Stimulated activated CD4-positive, alpha-beta T cell treated with anti-CD3 and anti-CD28 coated beads, Interleukin-2, amount 100 ng/mL, for 48 hours (primary cell): Measurements from ENCODE around the gene FAM78A.
"Not testable (repeated sequence)": the region's sequence is repeated elsewhere in the genome, so short reads cannot be mapped to it uniquely, and the experiment has no call there.

ENCODE experiments used
- DNase-seq, 2 donors: peaks; one replicate each; pipeline ENCODE4 v3.0.0-alpha.2; 2020

The FAM78A gene

DNA sequence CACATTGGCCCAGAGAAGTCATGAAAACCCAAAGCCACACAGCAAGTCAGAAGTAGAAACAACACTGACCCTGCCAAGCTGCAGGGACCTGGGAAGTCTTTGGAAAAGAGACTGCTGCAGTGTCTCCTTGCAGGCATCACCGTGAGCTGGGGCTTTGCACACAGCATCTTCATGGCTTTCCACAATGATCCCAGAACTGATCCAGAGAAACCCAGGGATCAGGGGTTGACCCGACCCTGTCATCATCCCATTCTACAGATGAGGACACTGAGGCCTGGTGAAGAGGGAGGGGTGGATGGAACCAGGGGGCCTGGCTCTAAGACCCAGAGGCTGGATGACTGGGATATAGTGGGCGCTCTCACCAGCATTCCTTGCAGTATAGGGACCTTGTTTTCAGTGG is 4.3 kb upstream of the FAM78A start:
- DNase-seq = no peak

DNA sequence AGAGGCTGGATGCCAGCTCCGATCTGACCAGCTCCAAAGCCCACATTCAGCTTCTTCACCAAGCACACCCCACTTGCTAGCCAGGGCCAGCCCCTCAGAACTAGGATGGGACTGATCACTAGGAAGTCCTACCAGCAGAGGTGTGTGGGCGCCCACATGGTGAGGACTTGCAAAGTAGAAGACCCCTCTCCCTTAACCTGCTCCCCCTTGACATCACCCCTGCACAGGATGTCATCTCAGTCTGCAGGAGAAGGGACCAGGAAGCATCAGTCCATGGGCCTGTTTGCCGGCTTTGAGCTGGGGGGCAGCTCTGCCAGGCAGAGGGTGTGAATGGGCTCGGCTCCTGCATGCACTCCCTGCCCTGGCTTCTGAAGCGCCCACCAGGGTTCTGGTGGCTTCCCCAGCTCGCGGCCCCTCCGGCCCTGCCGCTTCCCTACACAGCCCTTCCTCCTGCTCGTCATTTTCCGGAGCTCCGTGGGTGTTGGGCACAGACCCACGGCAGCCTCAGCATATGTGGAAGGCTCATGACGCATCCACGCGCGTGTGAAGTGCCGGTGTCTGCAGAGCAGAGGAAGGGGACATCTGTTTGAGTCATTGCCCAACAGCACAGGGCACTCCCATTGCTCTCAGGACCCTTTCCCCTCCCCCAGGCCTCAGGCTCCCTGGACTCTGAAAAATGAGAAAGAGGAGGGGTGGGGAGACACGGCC is 3.7 kb upstream of the FAM78A start:
- DNase-seq = no peak

DNA sequence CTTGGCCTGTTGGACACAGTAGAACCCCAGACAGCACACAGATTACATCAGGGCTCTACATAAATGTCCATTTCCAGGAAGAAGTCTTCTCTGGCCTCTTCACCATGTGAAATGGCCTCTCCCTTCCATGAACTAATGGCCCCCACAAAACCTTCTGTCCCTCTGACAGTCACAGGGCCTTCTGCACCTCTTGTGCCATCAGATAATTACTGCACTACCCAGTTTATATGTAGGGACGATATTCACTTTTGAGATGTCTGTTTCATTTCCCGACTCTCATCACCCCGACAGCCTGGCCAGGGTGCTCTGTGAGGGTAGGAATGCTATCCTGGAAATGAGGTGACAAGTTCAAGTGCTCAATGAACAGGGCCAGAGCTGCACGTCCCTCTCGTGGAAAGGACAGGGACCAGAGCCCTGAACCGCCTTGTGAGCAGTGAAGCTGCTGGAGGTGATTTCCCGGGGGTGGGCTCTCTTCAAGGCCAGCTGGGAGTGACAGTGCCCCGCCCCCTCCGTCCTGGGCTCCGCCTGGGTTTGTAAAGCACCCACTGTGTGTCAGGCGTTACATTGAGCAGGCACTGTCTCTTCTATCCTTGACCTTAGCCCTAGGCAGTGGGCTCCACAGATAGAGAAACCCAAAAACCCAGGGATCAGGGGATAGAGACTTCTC is 3.0 kb upstream of the FAM78A start:
- DNase-seq = no peak

DNA sequence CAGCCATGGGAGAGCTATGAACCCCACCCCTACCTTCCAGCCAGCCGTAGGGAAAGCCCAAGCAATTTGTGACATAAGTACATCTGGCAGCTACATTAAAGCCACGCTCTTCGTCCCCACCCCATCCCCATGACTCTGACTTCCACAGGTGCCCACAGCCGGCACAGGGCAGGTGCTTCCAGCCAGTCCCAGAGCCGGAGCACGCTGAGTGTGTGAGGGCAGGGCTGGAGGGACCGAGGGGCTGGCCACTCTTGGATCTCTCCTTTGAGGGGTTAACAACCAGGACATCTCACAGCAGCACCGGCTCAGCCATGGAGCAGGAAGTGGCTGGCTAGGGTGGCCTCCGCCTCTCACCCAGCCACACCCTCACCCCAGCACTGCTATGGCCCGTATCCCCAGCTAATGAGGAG is 2.4 kb upstream of the FAM78A start:
- no peak for DNase-seq

DNA sequence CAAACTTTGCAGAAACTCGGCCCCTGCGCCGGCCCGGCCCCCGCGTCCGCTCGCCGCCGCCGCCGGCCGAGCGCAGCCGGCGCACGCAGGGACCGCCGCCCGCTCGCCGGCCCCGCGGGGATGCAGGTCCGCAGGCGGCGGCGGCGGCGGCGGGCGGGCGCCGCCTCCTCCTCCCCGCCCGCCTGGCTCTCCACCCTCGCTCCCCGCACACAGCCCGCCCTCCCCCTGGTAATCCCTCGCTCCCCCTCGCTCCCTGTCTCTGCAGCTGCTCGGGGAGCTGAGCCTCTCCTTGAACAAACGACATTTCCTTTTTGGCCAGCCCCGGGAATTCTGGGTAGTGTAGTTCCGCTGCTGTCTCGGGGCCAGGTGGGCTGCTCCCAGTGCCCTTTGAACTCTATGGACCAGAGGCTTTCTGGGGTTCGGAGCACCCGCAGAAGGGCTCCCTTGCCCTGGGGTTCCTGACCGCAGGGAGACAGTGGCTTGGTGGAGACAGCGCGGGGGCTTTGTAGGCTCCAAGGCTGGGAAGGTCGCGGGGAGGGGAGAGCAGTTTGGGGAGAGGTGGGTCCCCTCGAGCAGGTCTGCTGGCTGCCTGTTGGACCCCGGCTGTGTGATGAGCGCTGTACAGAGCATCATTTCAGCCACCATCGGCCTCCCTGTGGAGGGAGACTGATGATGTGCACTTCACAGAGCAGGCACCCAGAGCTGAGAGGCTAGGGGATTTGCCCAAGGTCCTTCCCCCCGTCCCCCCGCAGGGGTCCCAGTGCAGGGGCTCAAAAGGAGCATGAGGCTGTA is 1.8 kb upstream of the FAM78A start:
- no peak for DNase-seq

DNA sequence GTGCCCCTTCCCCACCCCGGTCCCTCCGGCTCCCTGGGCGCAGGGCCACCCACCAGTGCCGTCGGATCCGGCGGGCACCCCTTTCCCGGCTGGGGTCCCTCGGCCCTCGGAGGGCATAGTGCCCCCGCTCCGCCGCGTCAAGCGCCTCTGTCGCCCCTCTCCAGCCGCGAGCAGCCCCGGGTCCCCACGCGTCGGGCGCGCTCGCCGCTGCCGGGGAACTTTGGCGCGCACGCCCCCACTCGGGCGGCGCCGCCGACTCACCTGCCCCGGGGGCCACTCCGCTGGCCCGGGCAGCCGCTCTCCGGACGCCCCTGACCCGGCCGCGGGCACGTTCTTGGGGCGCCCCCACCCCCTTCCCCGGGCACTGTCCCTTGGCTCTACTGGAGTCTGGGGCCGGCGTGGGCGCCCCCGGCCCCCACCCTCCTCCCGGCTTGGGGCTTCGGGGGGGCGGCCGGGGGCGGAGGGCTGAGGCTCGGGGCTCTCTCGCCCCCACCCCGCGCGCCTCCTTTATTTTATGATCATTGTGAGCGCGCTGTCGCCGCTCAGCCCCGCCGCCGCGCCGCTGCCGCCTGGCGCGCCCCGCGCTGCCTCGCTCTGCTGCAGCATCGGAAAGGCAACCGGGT is 1.1 kb upstream of the FAM78A start:
- DNase-seq = no peak

DNA sequence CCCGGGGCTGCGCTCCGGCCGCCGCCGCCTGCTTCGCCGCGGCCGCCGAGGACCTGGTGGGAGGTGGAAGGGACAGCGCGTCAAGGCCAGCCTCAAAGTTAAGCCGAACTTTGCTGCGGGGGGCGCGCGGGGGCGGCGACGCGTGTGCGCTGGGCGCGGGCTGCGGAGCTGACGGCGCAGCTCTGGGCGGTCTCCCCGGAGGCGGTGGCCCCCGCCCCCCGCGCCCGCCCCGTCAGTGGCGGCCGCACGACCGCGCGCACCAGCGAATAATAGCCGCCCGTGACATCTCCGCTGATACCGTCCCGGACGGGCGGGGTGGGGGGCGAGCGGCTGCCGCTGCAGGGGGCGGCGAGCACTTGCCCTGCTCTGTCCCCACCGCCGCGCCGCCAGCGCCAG is 579 bp upstream of the FAM78A start:
- DNase-seq = no peak

DNA sequence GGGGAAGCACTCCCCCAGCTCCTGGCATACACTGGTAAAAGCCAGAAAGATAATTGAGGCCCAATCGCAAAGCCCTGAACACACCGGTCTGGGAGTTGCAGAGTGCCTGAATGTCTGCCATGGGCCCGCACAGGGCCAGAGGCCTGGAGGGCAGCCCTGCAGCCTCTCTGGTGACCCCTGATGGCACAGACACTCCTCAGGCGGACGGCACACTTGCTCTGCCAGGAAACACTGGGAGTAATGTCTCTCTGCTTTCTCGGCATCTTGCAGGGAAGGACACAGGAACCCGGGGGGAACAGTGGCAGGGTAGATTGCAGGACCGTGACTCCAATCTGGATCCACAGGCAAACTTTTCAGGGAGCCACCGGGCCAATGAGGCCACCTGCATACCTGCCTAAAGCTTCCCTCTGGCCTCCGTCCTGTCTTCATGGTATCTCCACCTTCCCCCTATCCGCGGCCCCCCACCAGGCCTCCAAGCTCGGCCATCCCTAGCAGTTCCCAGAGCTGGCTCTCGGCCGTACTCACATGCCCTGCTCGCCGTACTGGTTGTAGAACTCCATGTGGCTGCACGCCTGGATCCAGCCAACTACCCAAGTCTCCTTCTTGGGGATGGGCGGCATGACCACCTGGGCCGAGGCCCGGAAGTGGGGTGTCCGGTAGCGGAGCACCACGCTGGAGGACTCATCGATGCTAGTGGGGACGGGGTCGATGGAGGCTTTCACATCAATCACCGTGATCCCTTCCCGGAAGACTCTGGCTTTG is 797 bp downstream of the FAM78A start:
- DNase-seq = no peak

DNA sequence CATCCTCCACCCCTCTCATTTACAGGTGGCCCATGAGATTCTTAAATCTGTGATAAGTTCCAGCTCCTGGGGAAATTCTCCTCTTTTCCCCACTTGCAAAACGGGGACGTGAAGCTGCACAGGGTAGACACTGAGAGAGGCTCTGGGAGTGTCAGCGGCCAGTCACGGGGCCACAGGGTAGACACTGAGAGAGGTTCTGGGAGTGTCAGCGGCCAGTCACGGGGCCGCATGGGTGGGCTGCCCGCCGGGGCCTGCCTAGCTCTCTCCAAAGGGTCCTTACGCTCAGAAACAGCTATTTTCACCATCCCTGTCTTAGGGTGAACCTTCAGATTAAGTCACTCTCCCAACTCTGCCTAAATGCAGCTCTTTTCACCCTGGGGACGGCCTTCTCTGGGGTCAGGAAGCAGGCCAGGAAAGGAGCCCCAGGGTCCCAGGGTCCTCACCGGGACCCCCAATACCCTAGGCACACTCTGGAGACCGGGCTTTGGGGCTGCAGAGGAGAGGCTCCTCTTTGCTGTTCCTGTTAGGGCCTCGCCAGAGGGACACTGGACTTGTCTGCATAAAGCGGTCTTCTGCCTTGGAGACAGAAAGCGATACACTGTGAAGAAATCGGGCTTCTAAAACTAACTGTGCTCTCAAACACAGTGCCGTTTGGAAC is 1.5 kb downstream of the FAM78A start:
- no peak for DNase-seq

DNA sequence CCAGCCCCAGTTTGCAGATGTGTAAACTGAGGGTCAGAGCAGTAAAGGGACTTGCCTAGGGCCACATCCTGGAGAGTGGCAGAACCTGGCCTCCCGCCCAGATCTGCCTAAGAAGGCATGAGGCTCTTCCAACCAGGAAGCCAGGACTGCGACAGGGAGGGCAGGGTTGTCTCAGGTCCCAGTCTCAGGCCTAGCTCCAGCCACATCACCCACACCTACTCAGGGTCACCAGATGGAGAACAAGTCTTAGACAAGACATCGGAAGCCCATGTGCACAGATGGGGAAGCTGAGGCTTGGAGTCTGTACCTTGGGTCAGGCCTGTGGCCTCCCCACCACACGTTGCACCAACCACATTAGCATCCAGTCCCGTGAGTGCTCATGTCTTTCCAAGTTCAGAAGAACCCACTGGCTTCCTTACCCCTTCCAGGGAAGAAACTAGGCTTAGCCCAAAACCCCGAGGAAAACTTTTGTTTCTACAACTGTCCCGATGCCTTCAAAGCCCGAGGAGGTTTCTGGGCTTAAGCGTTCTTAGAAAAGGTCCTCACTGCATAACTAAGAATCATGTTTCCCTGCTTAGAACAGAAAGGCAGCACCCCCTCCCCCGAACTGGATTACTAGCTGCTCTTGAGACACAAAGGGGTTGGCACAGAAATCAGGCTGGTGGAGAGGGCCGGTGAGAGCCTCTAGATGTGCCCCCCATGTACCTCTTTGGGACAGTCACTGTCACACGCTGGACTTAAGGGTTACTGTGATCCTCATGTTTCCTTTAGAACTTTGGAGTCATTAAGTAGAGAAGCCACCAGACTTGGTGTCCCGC is 2.2 kb downstream of the FAM78A start:
- no peak for DNase-seq

DNA sequence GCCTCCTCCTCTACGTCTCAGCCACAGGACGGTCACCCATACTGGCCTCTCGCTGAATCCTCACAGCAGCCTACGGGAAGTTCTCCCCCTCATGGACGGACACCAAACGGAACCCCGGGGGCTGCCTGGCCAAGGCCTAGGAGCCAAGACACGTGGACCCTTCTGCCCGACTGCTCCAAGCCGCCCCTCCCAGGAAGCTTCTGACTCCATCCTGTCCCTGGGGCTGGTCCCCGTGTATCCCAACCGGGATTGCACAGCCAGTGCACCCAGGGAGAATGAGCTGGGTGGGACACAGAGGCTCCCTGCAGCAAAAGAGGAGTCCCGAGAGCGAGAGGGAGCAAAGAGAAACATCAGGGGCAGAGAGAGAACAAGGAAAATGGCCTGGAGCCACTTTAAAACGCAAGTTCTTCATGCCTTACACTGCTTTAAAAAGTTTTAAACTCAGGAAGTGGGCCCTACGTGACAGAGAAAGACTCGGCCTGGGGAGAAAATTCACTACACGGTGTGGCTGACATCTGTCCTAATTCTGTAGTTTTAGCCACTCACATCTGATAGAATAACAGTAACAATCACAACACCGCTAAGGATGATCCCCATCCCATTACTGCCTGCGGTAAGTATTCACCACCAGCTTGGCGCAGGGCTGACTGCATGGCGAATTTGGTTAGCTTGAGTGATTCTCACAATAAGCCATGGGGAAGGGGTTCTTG is 3.0 kb downstream of the FAM78A start:
- DNase-seq = no peak

DNA sequence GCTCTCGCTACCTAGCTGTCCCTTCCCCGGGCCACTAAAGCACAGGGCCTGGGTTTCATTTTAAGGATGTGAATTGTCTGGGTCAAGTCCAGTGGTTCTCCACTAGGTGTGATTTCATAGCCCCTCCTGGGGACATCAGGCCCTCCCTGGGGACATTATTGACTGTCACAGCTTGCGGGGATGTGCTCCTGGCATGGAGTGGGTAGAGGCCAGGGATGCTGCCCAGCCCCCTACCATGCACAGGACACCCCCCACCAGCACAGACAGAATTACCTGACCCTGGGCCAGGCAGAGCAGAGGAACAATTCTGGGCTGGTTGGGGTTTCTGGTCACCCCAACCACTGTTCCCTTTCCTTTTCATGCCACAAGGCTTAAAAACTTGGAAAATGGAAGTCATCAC is 4.1 kb downstream of the FAM78A start:
- DNase-seq = no peak

DNA sequence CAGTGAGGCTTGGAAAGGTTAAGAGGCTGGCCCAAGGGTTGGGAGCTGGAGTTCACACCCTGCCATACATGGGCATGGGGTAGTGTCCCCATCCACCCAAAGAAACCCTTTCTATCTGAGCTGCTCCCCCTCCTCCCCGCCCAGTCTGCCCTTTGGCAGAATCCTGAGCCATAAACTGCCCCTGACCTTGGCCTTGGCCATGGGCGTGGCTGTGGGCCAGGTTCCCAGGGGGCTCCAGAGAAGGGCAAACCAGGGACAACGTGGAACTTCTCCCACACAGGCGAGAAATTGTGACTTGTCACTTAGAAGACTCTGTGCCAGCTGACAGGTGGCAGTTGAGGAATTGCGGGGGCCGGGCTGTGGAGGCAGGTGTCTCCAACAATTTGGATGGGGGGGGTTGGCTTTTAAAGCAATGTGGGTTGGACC is 4.8 kb downstream of the FAM78A start:
- DNase-seq = no peak

DNA sequence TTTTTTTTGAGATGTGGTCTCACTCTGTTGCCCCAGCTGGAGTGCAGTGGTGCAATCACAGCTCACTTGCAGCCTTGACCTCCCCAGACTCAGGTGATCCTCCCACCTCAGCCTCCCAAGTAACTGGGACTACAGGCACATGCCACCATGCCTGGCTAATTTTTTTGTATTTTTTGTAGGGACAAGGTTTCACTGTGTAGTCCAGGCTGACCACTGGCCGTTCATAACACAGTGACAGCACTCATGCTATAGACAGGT is 5.4 kb downstream of the FAM78A start:
- not testable (repeated sequence) for DNase-seq

DNA sequence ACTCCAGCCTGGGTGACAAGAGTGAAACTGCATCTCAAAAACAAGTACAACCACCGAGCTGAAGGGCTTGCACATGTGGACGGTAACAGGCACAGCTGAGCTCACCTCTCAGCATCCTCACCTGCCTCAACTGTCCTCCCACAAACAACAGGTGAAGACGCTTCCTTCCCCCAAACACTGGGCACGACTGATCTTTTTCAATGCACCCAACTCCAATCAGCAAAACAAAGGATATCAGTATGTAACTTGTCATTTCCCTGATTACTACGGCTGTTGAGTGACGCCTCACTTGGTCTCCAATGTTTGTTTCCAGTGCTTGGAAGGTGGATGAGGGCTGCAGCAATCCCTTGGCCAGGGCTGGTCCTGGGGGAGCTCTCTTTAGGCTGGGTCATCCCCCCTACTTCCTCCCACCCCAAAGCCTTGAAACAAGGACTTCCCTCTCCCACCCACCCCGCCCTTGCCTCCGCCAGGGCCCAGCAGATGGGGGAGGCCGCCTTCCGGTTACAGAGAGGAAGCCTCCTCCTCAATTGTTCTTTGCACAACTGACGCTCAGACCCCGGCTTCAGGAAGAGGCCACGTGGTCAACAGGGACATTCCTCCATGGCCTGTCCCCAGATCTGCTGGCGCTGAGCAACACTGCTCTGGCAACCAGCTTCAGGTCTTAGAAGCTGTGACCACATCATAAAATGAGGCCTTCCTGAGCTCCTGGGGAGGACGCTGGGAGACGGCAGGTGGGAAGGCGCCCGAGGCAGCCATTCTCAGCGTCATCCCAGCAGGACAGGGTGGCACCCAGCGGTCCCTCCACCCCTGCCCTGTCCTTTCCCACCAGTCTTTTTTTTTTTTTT is 5.9 kb downstream of the FAM78A start:
- DNase-seq = no peak

DNA sequence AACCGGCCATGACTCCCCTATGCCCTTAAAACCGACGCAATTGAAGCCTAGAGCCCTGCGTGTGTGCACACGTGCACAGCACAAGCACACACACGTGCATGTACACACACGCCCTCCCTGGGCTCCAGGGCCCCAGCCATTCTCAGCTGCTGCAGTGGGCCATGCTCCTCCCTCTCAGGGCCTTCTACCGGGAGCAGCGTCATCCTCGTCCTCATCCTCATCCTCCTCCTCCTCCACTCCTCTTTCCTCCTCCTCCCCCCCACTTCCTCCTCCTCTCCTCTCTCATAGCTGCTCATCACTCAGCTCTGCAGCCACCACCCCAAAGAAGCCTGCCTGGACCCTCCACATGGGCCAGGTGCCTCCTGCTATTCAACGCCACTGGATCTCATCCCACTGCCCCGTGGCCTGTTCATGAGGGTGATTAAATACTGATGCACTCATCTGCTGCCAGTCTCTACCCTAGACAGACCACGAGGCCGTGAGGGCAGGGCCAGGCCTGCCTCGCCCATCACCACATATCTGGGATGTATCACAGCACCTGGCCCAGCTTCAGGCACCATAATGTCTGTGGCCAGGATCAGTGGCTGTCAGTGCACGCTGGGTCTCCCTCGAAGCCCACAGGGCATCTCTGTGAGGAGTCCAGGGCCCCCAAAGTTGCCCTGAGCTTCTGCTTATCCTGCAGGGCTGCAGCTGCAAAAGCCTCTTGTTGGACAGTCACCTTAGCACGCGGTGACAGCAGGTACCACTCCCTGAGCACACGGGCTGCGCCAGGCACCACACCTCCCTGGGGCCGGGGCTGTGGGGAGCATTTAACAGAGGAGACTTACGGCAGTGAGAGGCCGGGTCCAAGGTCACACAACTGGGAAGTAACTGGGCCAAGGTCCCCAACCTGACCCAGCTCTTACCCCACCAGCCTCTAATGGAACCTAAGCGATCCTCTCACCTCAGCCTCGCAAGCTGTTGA is 9.8 kb downstream of the FAM78A start:
- DNase-seq = no peak

DNA sequence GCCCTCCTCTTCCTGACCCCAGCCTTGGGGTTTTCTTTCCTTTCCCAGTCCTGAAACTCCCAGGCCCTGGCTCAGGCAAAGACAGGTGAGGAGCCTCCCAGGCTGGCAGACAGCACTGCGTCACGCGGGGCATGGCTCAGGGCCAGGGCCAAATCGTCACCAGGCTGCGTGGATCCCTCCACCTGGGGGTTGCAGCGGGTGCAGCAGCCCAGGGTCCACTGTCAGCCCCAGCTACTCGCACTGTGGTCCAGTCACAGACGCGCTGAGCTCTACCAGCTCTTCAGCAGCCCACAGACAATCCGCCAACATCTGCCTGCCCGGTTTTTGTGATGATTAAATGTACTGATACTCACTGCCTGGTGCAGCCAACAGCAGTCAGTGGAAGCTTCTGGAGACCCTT is 12.1 kb downstream of the FAM78A start:
- DNase-seq = no peak

DNA sequence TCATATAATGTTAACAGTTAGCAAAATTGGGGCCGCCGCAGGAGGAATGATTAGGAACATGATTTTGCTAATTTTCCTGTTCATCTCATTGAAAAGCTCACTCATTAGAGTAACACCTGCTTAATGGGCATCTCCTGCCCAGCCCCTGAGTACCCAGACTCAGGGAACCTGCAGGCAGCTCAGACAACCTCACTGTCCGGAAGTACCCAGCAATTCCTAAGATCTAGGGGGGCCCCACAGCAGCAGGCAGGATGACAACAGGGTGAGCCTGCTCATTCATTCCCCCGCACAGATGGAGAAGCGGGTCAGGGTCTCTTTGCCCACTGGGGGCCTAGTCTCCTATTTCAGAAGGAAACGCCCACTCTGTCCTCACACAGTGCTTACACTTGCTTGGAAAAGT is 12.6 kb downstream of the FAM78A start:
- no peak for DNase-seq

DNA sequence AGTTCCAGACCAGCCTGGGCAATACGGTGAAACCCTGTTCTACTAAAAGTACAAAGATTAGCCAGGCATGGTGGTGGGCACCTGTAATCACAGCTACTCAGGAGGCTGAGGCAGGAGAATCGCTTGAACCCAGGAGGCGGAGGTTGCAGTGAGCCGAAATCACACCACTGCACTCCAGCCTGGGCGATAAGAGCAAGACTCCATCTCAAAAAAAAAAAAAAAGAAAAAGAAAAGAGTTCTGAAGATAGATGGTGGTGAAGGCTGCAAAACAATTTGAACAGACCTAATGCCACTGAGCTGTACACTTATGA is 13.3 kb downstream of the FAM78A start:
- not testable (repeated sequence) for DNase-seq
